Measurements from ENCODE around the gene RNF115. TPM values are rescaled to one million over a fixed set of nuclear protein-coding genes. Genes with fewer than 3 reads are reported as not detected.
A peak's percentile ranks its signal among the peaks of the same experiment; 100 is the strongest.

Gene RNF115
- total RNA-seq, 1 donor from 2014 or later, result 15.3 TPM

GRCh38 chr1:145804235-145805045 is 19.5 kb downstream of the RNF115 start:
- H3K27me3 Mint-ChIP-seq (ENCODE audit: low read depth, unreplicated experiment), result no peaks in the 10 kb centered on the region
- H3K27ac Mint-ChIP-seq (ENCODE audit: unreplicated experiment), result no peak overlapping the region
- Histone ChIP-seq H3K4me1 (ENCODE audit: insufficient read depth, low read length) (peaks cover 8% of the 10 kb centered on the region), H3K9me3 (ENCODE audit: insufficient read depth, low read depth, low read length) (no peaks in the 10 kb centered on the region), H3K27ac (ENCODE audit: low read depth, low read length) (no peak overlapping the region), H3K36me3 (ENCODE audit: insufficient read depth, low read length) (no peaks in the 10 kb centered on the region), H3K9ac (ENCODE audit: low read length) (no peak overlapping the region), H3K79me2 (ENCODE audit: insufficient read depth, low read length) (peaks cover 97% of the 10 kb centered on the region), H3K4me2 (ENCODE audit: low read length) (no peak overlapping the region), H3K27me3 (ENCODE audit: insufficient read depth, low read length) (no peaks in the 10 kb centered on the region), H4K20me1 (ENCODE audit: insufficient read depth, low read length) (peaks cover 79% of the 10 kb centered on the region), H2AFZ (ENCODE audit: low read depth, low read length) (no peak overlapping the region), H3K4me3 (ENCODE audit: insufficient read depth, low read depth, low read length) (no peak overlapping the region)
- H3K9me3 Mint-ChIP-seq (ENCODE audit: unreplicated experiment), result no peaks in the 10 kb centered on the region
- peak; percentile 32 for FAIRE-seq
- peaks cover 4% of the 10 kb centered on the region for H3K36me3 Mint-ChIP-seq (ENCODE audit: low read depth, unreplicated experiment)
- peaks cover 29% of the 10 kb centered on the region for H3K4me1 Mint-ChIP-seq (ENCODE audit: low read depth, unreplicated experiment)
- DNase-seq (ENCODE audit: low read depth), result peak; percentile 41
- H3K4me3 Mint-ChIP-seq (ENCODE audit: unreplicated experiment), result no peak overlapping the region
- TF ChIP-seq EZH2 (IDR thresholded peaks at IDR 0.05; ENCODE audit: insufficient read depth, low read length) (no peak), CTCF (IDR thresholded peaks at IDR 0.05; ENCODE audit: insufficient read depth, low read depth, low read length) (no peak)

- Histone ChIP-seq H2AFZ (ENCODE audit: low read depth, low read length) (no peak overlapping the region), H3K27me3 (ENCODE audit: insufficient read depth, low read length) (no peaks in the 10 kb centered on the region), H3K4me2 (ENCODE audit: low read length) (no peak overlapping the region), H3K36me3 (ENCODE audit: insufficient read depth, low read length) (no peaks in the 10 kb centered on the region), H3K27ac (ENCODE audit: low read depth, low read length) (no peak overlapping the region), H3K9ac (ENCODE audit: low read length) (no peak overlapping the region), H3K79me2 (ENCODE audit: insufficient read depth, low read length) (peaks cover 91% of the 10 kb centered on the region), H3K4me1 (ENCODE audit: insufficient read depth, low read length) (peaks cover 8% of the 10 kb centered on the region), H3K9me3 (ENCODE audit: insufficient read depth, low read depth, low read length) (no peaks in the 10 kb centered on the region), H3K4me3 (ENCODE audit: insufficient read depth, low read depth, low read length) (no peak overlapping the region), H4K20me1 (ENCODE audit: insufficient read depth, low read length) (peaks cover 60% of the 10 kb centered on the region)
- TF ChIP-seq EZH2 (IDR thresholded peaks at IDR 0.05; ENCODE audit: insufficient read depth, low read length) (no peak), CTCF (IDR thresholded peaks at IDR 0.05; ENCODE audit: insufficient read depth, low read depth, low read length) (no peak)
- DNase-seq (ENCODE audit: low read depth) (peak; percentile 53), FAIRE-seq (no peak)
- peaks cover 12% of the 10 kb centered on the region for H3K9me3 Mint-ChIP-seq (ENCODE audit: unreplicated experiment)
- peaks cover 23% of the 10 kb centered on the region for H3K4me1 Mint-ChIP-seq (ENCODE audit: low read depth, unreplicated experiment)
- no peaks in the 10 kb centered on the region for H3K27me3 Mint-ChIP-seq (ENCODE audit: low read depth, unreplicated experiment)
- no peak overlapping the region for H3K27ac Mint-ChIP-seq (ENCODE audit: unreplicated experiment)
- no peak overlapping the region for H3K4me3 Mint-ChIP-seq (ENCODE audit: unreplicated experiment)
- H3K36me3 Mint-ChIP-seq (ENCODE audit: low read depth, unreplicated experiment), result peaks cover 21% of the 10 kb centered on the region
Measured at GRCh38 chr1:145799806-145800205, 24.1 kb downstream of the RNF115 start.

- Mint-ChIP-seq H3K9me3 (ENCODE audit: unreplicated experiment) (peaks cover 12% of the 10 kb centered on the region), H3K4me1 (ENCODE audit: low read depth, unreplicated experiment) (no peaks in the 10 kb centered on the region), H3K36me3 (ENCODE audit: low read depth, unreplicated experiment) (peaks cover 24% of the 10 kb centered on the region), H3K4me3 (ENCODE audit: unreplicated experiment) (no peak overlapping the region), H3K27me3 (ENCODE audit: low read depth, unreplicated experiment) (no peaks in the 10 kb centered on the region), H3K27ac (ENCODE audit: unreplicated experiment) (no peak overlapping the region)
- Histone ChIP-seq H3K4me1 (ENCODE audit: insufficient read depth, low read length) (no peaks in the 10 kb centered on the region), H3K9me3 (ENCODE audit: insufficient read depth, low read depth, low read length) (no peaks in the 10 kb centered on the region), H3K36me3 (ENCODE audit: insufficient read depth, low read length) (no peaks in the 10 kb centered on the region), H3K27me3 (ENCODE audit: insufficient read depth, low read length) (no peaks in the 10 kb centered on the region), H3K79me2 (ENCODE audit: insufficient read depth, low read length) (peaks cover 79% of the 10 kb centered on the region), H3K4me3 (ENCODE audit: insufficient read depth, low read depth, low read length) (no peak overlapping the region), H4K20me1 (ENCODE audit: insufficient read depth, low read length) (peaks cover 38% of the 10 kb centered on the region), H3K9ac (ENCODE audit: low read length) (no peak overlapping the region), H3K4me2 (ENCODE audit: low read length) (no peak overlapping the region), H2AFZ (ENCODE audit: low read depth, low read length) (no peak overlapping the region), H3K27ac (ENCODE audit: low read depth, low read length) (no peak overlapping the region)
- no peak for FAIRE-seq
- no peak for DNase-seq (ENCODE audit: low read depth)
- TF ChIP-seq CTCF (IDR thresholded peaks at IDR 0.05; ENCODE audit: insufficient read depth, low read depth, low read length) (no peak), EZH2 (IDR thresholded peaks at IDR 0.05; ENCODE audit: insufficient read depth, low read length) (no peak)
Measured at GRCh38 chr1:145796753-145797152, 27.1 kb downstream of the RNF115 start.

Data from astrocyte (in vitro differentiated cells and primary cell).